Activated B cell treated with CpG ODN at 0.5 μM for 24 hours (primary cell): ENCODE measurements around the gene LRRN3. TPM values are rescaled to one million over a fixed set of nuclear protein-coding genes. Genes with fewer than 3 reads are reported as not detected.

Experiments used
- ATAC-seq: fragments of 200-7000 bp; cut with Tn5 transposase; one replicate; pipeline ENCODE4 v1.10.0; 2021; ENCODE audit warnings: low read depth, mild to moderate bottlenecking, moderate library complexity
- CTCF ChIA-PET: fragments of 350-600 bp; sonication (Branson Sonifier 250); formaldehyde crosslinking; loops from one replicate; lab custom pipeline; 2021; ENCODE audit warnings: antibody characterized with exemption; lab: Charles Lee
- POLR2A ChIA-PET: fragments of 350-600 bp; sonication (Branson Sonifier 250); formaldehyde crosslinking; loops from one replicate; lab custom pipeline; 2021; ENCODE audit warnings: antibody characterized with exemption; lab: Charles Lee
- DNase-seq: peaks from one replicate; pipeline ENCODE4 v3.0.0; 2022
- H3K27ac Mint-ChIP-seq: one replicate; pipeline ENCODE4 v1.8.0; 2020; ENCODE audit warnings: mixed read lengths
- H3K27me3 Mint-ChIP-seq: one replicate; pipeline ENCODE4 v1.8.0; 2021; ENCODE audit warnings: mixed read lengths
- H3K36me3 Mint-ChIP-seq: one replicate; pipeline ENCODE4 v1.8.0; 2021; ENCODE audit warnings: low read depth, mixed read lengths
- H3K4me1 Mint-ChIP-seq: one replicate; pipeline ENCODE4 v1.8.0; 2021; ENCODE audit warnings: mixed read lengths
- H3K4me3 Mint-ChIP-seq: one replicate; pipeline ENCODE4 v1.8.0; 2020; ENCODE audit warnings: mild to moderate bottlenecking, mixed read lengths
- H3K9me3 Mint-ChIP-seq: one replicate; pipeline ENCODE4 v1.8.0; 2020; ENCODE audit warnings: mixed read lengths
- CTCF ChIP-seq: fragments of 200-600 bp; IDR thresholded peaks from one replicate; pipeline ENCODE4 v1.8.0; 2022; ENCODE audit warnings: antibody characterized with exemption, mild to moderate bottlenecking
- intact Hi-C: fragments of 100-400 bp; cut with micrococcal nuclease; formaldehyde crosslinking; loops from one replicate; pipeline ENCODE4 v1.15.1; 2024
- total RNA-seq: library from RNA; stranded (reverse); gene quantifications from 2 replicates; pipeline ENCODE4 v1.2.3, GENCODE V29; 2022

The LRRN3 gene
- total RNA-seq, 1 donor from 2014 or later = not detected

DNA sequence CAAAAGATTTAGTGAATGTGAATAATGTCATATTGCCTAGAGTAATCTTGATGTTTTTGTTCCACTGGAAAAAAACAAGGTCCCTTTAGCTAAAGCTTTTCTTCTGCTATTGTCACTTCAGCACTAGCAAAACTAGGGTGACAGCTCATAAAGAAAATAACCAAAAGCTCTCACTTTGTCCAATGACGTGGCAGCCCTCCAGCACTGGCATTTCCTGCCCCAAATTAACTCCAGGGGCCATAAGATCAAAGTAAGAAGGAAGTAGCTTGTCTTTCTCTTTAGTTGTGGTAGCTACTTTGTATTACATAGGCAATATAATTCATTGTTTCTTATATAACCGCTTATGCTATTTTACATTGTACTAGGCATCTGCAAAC is 47.3 kb downstream of the LRRN3 start:
- no peak for TF ChIP-seq CTCF
- DNase-seq (peak; percentile 16), ATAC-seq (peak; percentile 77)
- peak overlapping the region; percentile 73 for H3K4me3 Mint-ChIP-seq
- H3K27ac Mint-ChIP-seq = peak overlapping the region; percentile 94
- H3K27me3 Mint-ChIP-seq = no peaks in the 10 kb centered on the region
- intact Hi-C loops = loop anchor here (5.0 kb wide), 1 partner anchor 424 kb away; the partner anchor contains the start of gene IMMP2L
- no peaks in the 10 kb centered on the region for H3K9me3 Mint-ChIP-seq
- CTCF ChIA-PET = interaction anchor here (1.7 kb wide), 2 partner anchors 11 to 39 kb away, joined by 5 to 9 read pairs; no protein-coding TSS in a partner anchor
- H3K4me1 Mint-ChIP-seq = peaks cover 28% of the 10 kb centered on the region
- no peaks in the 10 kb centered on the region for H3K36me3 Mint-ChIP-seq
- POLR2A ChIA-PET = interaction anchor here (0.5 to 2.2 kb wide), 4 partner anchors 39 to 424 kb away, joined by 3 to 24 read pairs (median 7); partner anchors contain the start of gene IMMP2L

- peak overlapping the region; percentile 94 for H3K27ac Mint-ChIP-seq
- POLR2A ChIA-PET = interaction anchor here (0.5 to 2.2 kb wide), 4 partner anchors 40 to 423 kb away, joined by 3 to 24 read pairs (median 7); partner anchors contain the start of gene IMMP2L
- H3K9me3 Mint-ChIP-seq = no peaks in the 10 kb centered on the region
- TF ChIP-seq CTCF = no peak
- DNase-seq (no peak), ATAC-seq (no peak)
- peak overlapping the region; percentile 73 for H3K4me3 Mint-ChIP-seq
- peaks cover 28% of the 10 kb centered on the region for H3K4me1 Mint-ChIP-seq
- H3K36me3 Mint-ChIP-seq = no peaks in the 10 kb centered on the region
- CTCF ChIA-PET = interaction anchor here (1.7 kb wide), 2 partner anchors 11 to 40 kb away, joined by 5 to 9 read pairs; no protein-coding TSS in a partner anchor
- H3K27me3 Mint-ChIP-seq = no peaks in the 10 kb centered on the region
- intact Hi-C loops = loop anchor here (5.0 kb wide), 1 partner anchor 424 kb away; the partner anchor contains the start of gene IMMP2L
These were observed 47.7 kb downstream of the LRRN3 start for GRCh38 chr7:111138586-111138985.

DNA sequence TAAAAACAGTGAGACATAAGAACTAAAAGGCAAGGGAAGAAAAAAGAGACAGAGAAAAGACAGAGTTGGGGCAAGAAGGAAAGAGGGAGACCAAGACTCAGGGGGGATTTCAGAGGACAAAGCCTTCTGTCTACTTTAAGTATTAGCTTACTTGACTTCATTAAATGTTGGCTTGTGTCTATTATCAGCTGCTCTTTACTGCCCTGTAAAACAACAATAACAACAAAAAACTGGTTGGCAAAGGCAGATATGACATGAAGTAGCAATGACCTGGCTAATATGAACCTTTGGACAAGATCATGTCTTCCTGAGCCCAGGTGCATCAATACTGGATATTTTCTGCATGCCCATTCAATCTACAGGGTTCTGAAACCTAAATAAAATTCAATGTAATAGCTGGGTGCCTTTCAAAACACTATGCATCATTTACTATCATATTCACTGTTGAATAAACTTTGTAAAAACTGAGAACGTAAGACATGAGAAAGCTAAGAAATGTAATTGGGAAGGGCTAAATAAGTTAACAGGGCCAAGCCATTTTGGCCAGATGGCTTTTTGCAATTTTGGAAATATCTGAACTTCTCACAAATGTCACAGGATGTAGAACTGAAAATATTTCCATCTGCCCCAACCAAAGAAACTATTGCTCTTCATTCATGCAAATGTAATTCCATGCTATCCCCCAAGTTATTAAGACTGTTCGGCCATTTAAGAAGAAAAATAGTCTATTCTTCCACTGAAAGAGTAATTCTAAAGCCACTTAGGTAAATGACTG is 49.4 kb downstream of the LRRN3 start:
- ChIA-PET CTCF (interaction anchor here (0.5 to 0.9 kb wide), 2 partner anchors 41 to 851 kb away, joined by 3 to 5 read pairs; no protein-coding TSS in a partner anchor), POLR2A (no interaction called here)
- Mint-ChIP-seq H3K9me3 (no peaks in the 10 kb centered on the region), H3K4me1 (peaks cover 28% of the 10 kb centered on the region), H3K27me3 (no peaks in the 10 kb centered on the region), H3K4me3 (no peak overlapping the region), H3K27ac (no peak overlapping the region), H3K36me3 (no peaks in the 10 kb centered on the region)
- no peak for ATAC-seq
- intact Hi-C loops = no loop called here
- no peak for DNase-seq
- TF ChIP-seq CTCF = no peak

GRCh38 chr7:111145472-111145871 is 54.5 kb downstream of the LRRN3 start:
- no peak for DNase-seq
- H3K9me3 Mint-ChIP-seq = no peaks in the 10 kb centered on the region
- TF ChIP-seq CTCF = no peak
- ChIA-PET CTCF (no interaction called here), POLR2A (no interaction called here)
- no peak overlapping the region for H3K27ac Mint-ChIP-seq
- H3K36me3 Mint-ChIP-seq = no peaks in the 10 kb centered on the region
- no peak overlapping the region for H3K4me3 Mint-ChIP-seq
- H3K27me3 Mint-ChIP-seq = no peaks in the 10 kb centered on the region
- intact Hi-C loops = no loop called here
- no peak for ATAC-seq
- peaks cover 2% of the 10 kb centered on the region for H3K4me1 Mint-ChIP-seq

- Mint-ChIP-seq H3K27ac (no peak overlapping the region), H3K4me1 (no peaks in the 10 kb centered on the region), H3K9me3 (no peaks in the 10 kb centered on the region), H3K27me3 (no peaks in the 10 kb centered on the region), H3K36me3 (no peaks in the 10 kb centered on the region), H3K4me3 (no peak overlapping the region)
- CTCF ChIA-PET = no interaction called here
- intact Hi-C loops = no loop called here
- TF ChIP-seq CTCF = no peak
- POLR2A ChIA-PET = no interaction called here
- ATAC-seq (no peak), DNase-seq (no peak)
These were observed 55.2 kb downstream of the LRRN3 start for GRCh38 chr7:111146136-111146535.
